Left ventricle myocardium inferior (tissue), 1 donor: ENCODE data around the gene KIF11. TPM values are rescaled to one million over a fixed set of nuclear protein-coding genes. Genes with fewer than 3 reads are reported as not detected.
A peak's percentile ranks its signal among the peaks of the same experiment; 100 is the strongest.

Experiments
- DNase-seq: peaks from one replicate; pipeline ENCODE4 v3.0.0-alpha.2; 2020
- H3K27ac ChIP-seq: fragments of 200-600 bp; replicated peaks from 2 replicates; pipeline ENCODE4 v1.8.0; 2021
- H3K27me3 ChIP-seq: fragments of 200-600 bp; 2 replicates; pipeline ENCODE4 v1.8.0; 2021; ENCODE audit warnings: low read depth
- H3K36me3 ChIP-seq: fragments of 200-600 bp; 2 replicates; pipeline ENCODE4 v1.8.0; 2021
- H3K4me1 ChIP-seq: fragments of 200-600 bp; 2 replicates; pipeline ENCODE4 v1.8.0; 2021
- H3K4me3 ChIP-seq: fragments of 200-600 bp; 2 replicates; pipeline ENCODE4 v1.8.0; 2021; ENCODE audit warnings: mild to moderate bottlenecking, moderate library complexity
- H3K9me3 ChIP-seq: fragments of 200-600 bp; replicated peaks from 2 replicates; pipeline ENCODE4 v1.8.0; 2021
- CTCF ChIP-seq: fragments of 200-600 bp; IDR thresholded peaks from 2 replicates; pipeline ENCODE4 v1.8.0; 2021; ENCODE audit warnings: antibody characterized with exemption, mild to moderate bottlenecking, borderline replicate concordance
- intact Hi-C: fragments of 100-400 bp; cut with micrococcal nuclease; formaldehyde crosslinking; loops from one replicate; pipeline ENCODE4 v1.11.0; 2022
- total RNA-seq: library from RNA; stranded (reverse); fragmentation: NEBNext Ultra II Directional; extraction: Animal tissue kit (Norgen Biotek cat#: 25700); gene quantifications from one replicate; pipeline ENCODE4 v1.2.1, GENCODE V29; 2021
- donor health status: DM: no; HTN: yes; CAD: no; lungs with severe emphysema.

The KIF11 gene
- total RNA-seq, 1 donor from 2014 or later: 0.96 TPM

GRCh38 chr10:92571649-92572048, 21.3 kb upstream of the KIF11 start:
- Histone ChIP-seq H3K27ac (no peak overlapping the region), H3K4me3 (peak overlapping the region; percentile 97), H3K27me3 (no peaks in the 10 kb centered on the region), H3K36me3 (no peaks in the 10 kb centered on the region), H3K9me3 (no peaks in the 10 kb centered on the region), H3K4me1 (peaks cover 64% of the 10 kb centered on the region)
- no peak for DNase-seq
- no peak for TF ChIP-seq CTCF
- intact Hi-C loops: loop anchor here (5.0 kb wide), 1 partner anchor 54 kb away; no protein-coding TSS in a partner anchor

GRCh38 chr10:92572362-92573090, 20.4 kb upstream of the KIF11 start:
- H3K27me3 ChIP-seq: no peaks in the 10 kb centered on the region
- H3K4me1 ChIP-seq: peaks cover 63% of the 10 kb centered on the region
- no peak for DNase-seq
- peak overlapping the region; percentile 98 for H3K27ac ChIP-seq
- intact Hi-C loops: loop anchor here (5.0 kb wide), 1 partner anchor 55 kb away; no protein-coding TSS in a partner anchor
- H3K9me3 ChIP-seq: no peaks in the 10 kb centered on the region
- no peaks in the 10 kb centered on the region for H3K36me3 ChIP-seq
- no peak for TF ChIP-seq CTCF
- H3K4me3 ChIP-seq: peak overlapping the region; percentile 97

- Histone ChIP-seq H3K27me3 (no peaks in the 10 kb centered on the region), H3K4me1 (peaks cover 58% of the 10 kb centered on the region), H3K36me3 (no peaks in the 10 kb centered on the region), H3K27ac (peak overlapping the region; percentile 98), H3K4me3 (peak overlapping the region; percentile 97), H3K9me3 (no peaks in the 10 kb centered on the region)
- no peak for TF ChIP-seq CTCF
- DNase-seq: no peak
- intact Hi-C loops: loop anchor here (5.0 kb wide), 1 partner anchor 56 kb away; no protein-coding TSS in a partner anchor
Observed at GRCh38 chr10:92573091-92573797, 19.7 kb upstream of the KIF11 start.

GRCh38 chr10:92573798-92574547, 19.0 kb upstream of the KIF11 start, which contains the start of gene IDE:
Gene IDE (minus strand): TSS chr10:92574093. CDS start chr10:92574019, 74 bp downstream.
- peak; percentile 87 for TF ChIP-seq CTCF
- no peaks in the 10 kb centered on the region for H3K36me3 ChIP-seq
- H3K4me3 ChIP-seq: peak within 1 kb of the TSS; percentile 97
- no peaks in the 10 kb centered on the region for H3K27me3 ChIP-seq
- no peaks in the 10 kb centered on the region for H3K9me3 ChIP-seq
- intact Hi-C loops: loop anchor here (5.0 kb wide), 1 partner anchor 57 kb away; no protein-coding TSS in a partner anchor
- H3K4me1 ChIP-seq: peaks cover 54% of the 10 kb centered on the region
- peak within 1 kb of the TSS; percentile 98 for H3K27ac ChIP-seq
- DNase-seq: peak; percentile 90
